ENCODE measurements around the gene PTCD1. TPM values are rescaled to one million over a fixed set of nuclear protein-coding genes. Genes with fewer than 3 reads are reported as not detected.

The PTCD1 gene
- total RNA-seq, 1 donor from 2014 or later, result 5.5 TPM

DNA sequence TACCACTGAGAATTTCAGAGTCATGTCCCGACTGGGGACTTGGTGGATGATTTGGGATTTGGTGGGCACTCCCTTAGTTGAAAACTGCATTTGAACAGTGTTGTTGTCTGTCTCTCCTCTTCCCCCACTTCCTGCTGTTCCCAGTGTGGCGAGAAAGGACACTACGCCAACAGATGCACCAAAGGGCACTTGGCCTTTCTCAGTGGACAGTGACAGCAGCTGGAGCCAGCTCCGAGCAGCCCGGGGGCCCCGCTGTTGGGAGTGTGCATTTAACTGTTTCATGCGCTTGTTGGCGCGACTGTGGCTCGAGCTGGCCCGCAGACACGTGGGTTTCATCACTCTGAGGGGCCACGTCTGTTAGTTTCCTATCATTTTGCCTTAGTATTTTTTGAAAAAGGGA is 17.7 kb upstream of the PTCD1 start:
- Mint-ChIP-seq H3K4me3 (ENCODE audit: unreplicated experiment) (no peak overlapping the region), H3K36me3 (ENCODE audit: unreplicated experiment) (no peaks in the 10 kb centered on the region), H3K27ac (ENCODE audit: unreplicated experiment) (peak overlapping the region; percentile 68), H3K4me1 (ENCODE audit: low read depth, unreplicated experiment) (peaks cover 17% of the 10 kb centered on the region), H3K27me3 (ENCODE audit: unreplicated experiment) (peaks cover 6% of the 10 kb centered on the region), H3K9me3 (ENCODE audit: unreplicated experiment) (peaks cover 8% of the 10 kb centered on the region)
- no peak for TF ChIP-seq CTCF (IDR thresholded peaks at IDR 0.05; ENCODE audit: partially characterized antibody, unreplicated experiment)
- DNase-seq, result no peak

GRCh38 chr7:99455874-99456273 is 17.3 kb upstream of the PTCD1 start:
- peak overlapping the region; percentile 68 for H3K27ac Mint-ChIP-seq (ENCODE audit: unreplicated experiment)
- no peak for DNase-seq
- peaks cover 17% of the 10 kb centered on the region for H3K4me1 Mint-ChIP-seq (ENCODE audit: low read depth, unreplicated experiment)
- no peak for TF ChIP-seq CTCF (IDR thresholded peaks at IDR 0.05; ENCODE audit: partially characterized antibody, unreplicated experiment)
- peaks cover 8% of the 10 kb centered on the region for H3K9me3 Mint-ChIP-seq (ENCODE audit: unreplicated experiment)
- H3K4me3 Mint-ChIP-seq (ENCODE audit: unreplicated experiment), result no peak overlapping the region
- peaks cover 6% of the 10 kb centered on the region for H3K27me3 Mint-ChIP-seq (ENCODE audit: unreplicated experiment)
- H3K36me3 Mint-ChIP-seq (ENCODE audit: unreplicated experiment), result no peaks in the 10 kb centered on the region

- no peak overlapping the region for H3K27ac Mint-ChIP-seq (ENCODE audit: unreplicated experiment)
- no peak for DNase-seq
- peaks cover 4% of the 10 kb centered on the region for H3K27me3 Mint-ChIP-seq (ENCODE audit: unreplicated experiment)
- peaks cover 5% of the 10 kb centered on the region for H3K9me3 Mint-ChIP-seq (ENCODE audit: unreplicated experiment)
- no peak overlapping the region for H3K4me3 Mint-ChIP-seq (ENCODE audit: unreplicated experiment)
- H3K4me1 Mint-ChIP-seq (ENCODE audit: low read depth, unreplicated experiment), result peaks cover 11% of the 10 kb centered on the region
- TF ChIP-seq CTCF (IDR thresholded peaks at IDR 0.05; ENCODE audit: partially characterized antibody, unreplicated experiment), result no peak
- no peaks in the 10 kb centered on the region for H3K36me3 Mint-ChIP-seq (ENCODE audit: unreplicated experiment)
These were observed 14.5 kb upstream of the PTCD1 start for GRCh38 chr7:99453105-99453504.

GRCh38 chr7:99452541-99452940 is 13.9 kb upstream of the PTCD1 start:
- peaks cover 4% of the 10 kb centered on the region for H3K27me3 Mint-ChIP-seq (ENCODE audit: unreplicated experiment)
- H3K36me3 Mint-ChIP-seq (ENCODE audit: unreplicated experiment), result no peaks in the 10 kb centered on the region
- no peak overlapping the region for H3K4me3 Mint-ChIP-seq (ENCODE audit: unreplicated experiment)
- DNase-seq, result no peak
- H3K4me1 Mint-ChIP-seq (ENCODE audit: low read depth, unreplicated experiment), result peaks cover 11% of the 10 kb centered on the region
- H3K27ac Mint-ChIP-seq (ENCODE audit: unreplicated experiment), result no peak overlapping the region
- TF ChIP-seq CTCF (IDR thresholded peaks at IDR 0.05; ENCODE audit: partially characterized antibody, unreplicated experiment), result no peak
- H3K9me3 Mint-ChIP-seq (ENCODE audit: unreplicated experiment), result peaks cover 5% of the 10 kb centered on the region

DNA sequence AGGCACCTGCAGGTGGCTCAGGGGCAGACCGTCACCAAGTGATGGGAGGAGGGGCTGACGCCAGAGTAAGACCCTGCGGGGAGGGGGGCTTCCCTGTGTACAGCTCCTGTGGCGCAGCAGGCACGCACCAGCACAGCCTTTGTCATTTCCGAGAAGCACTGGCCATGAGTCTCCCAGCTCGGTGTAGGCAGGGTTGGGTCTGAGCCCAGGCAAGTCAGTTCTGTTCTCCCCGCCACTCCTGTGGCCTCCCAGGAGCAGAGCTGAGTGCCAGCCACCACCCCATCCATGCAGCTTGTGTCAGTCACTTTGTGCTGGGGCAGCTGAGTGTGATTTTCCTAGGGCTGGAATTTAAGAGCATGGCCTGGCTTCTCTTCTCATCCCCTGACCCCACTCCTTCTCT is 13.3 kb upstream of the PTCD1 start:
- peaks cover 4% of the 10 kb centered on the region for H3K27me3 Mint-ChIP-seq (ENCODE audit: unreplicated experiment)
- H3K4me3 Mint-ChIP-seq (ENCODE audit: unreplicated experiment), result no peak overlapping the region
- H3K9me3 Mint-ChIP-seq (ENCODE audit: unreplicated experiment), result peaks cover 4% of the 10 kb centered on the region
- TF ChIP-seq CTCF (IDR thresholded peaks at IDR 0.05; ENCODE audit: partially characterized antibody, unreplicated experiment), result no peak
- DNase-seq, result no peak
- no peaks in the 10 kb centered on the region for H3K36me3 Mint-ChIP-seq (ENCODE audit: unreplicated experiment)
- no peak overlapping the region for H3K27ac Mint-ChIP-seq (ENCODE audit: unreplicated experiment)
- H3K4me1 Mint-ChIP-seq (ENCODE audit: low read depth, unreplicated experiment), result peaks cover 8% of the 10 kb centered on the region

Data from glutamatergic neuron (in vitro differentiated cells).